Measurements from ENCODE around the gene GBGT1.

Gene GBGT1

GRCh38 chr9:133132174-133132573, 31.5 kb downstream of the GBGT1 start:
- Histone ChIP-seq H3K9me3 (ENCODE audit: low read length) (no peaks in the 10 kb centered on the region), H3F3A (ENCODE audit: insufficient read depth, low read length) (no peaks in the 10 kb centered on the region), H3K4me2 (ENCODE audit: low read length) (no peak overlapping the region), H3K36me3 (ENCODE audit: insufficient read depth, low read length) (no peaks in the 10 kb centered on the region; the same call in 1 of the 2 replicates), H3K4me1 (ENCODE audit: insufficient read depth, low read length, severe bottlenecking) (peaks cover 11% of the 10 kb centered on the region), H4K20me1 (ENCODE audit: insufficient read depth, low read length) (no peaks in the 10 kb centered on the region), H3K27ac (ENCODE audit: low read depth, low read length, poor library complexity, severe bottlenecking) (no peak overlapping the region), H3K9me2 (ENCODE audit: low read depth, low read length) (no peaks in the 10 kb centered on the region), H2AFZ (ENCODE audit: low read length) (no peak overlapping the region), H3K9ac (ENCODE audit: low read length) (no peak overlapping the region), H3K79me2 (ENCODE audit: insufficient read depth, low read length) (no peaks in the 10 kb centered on the region), H3K27me3 (ENCODE audit: insufficient read depth, low read length) (no peaks in the 10 kb centered on the region; the same call in 1 of the 2 replicates), H3K4me3 (ENCODE audit: low read depth, low read length, poor library complexity, severe bottlenecking) (no peak overlapping the region)
- no peak for TF ChIP-seq EZH2 (IDR thresholded peaks at IDR 0.05; ENCODE audit: borderline replicate concordance, low read length)
- TF ChIP-seq, protein P1, sequence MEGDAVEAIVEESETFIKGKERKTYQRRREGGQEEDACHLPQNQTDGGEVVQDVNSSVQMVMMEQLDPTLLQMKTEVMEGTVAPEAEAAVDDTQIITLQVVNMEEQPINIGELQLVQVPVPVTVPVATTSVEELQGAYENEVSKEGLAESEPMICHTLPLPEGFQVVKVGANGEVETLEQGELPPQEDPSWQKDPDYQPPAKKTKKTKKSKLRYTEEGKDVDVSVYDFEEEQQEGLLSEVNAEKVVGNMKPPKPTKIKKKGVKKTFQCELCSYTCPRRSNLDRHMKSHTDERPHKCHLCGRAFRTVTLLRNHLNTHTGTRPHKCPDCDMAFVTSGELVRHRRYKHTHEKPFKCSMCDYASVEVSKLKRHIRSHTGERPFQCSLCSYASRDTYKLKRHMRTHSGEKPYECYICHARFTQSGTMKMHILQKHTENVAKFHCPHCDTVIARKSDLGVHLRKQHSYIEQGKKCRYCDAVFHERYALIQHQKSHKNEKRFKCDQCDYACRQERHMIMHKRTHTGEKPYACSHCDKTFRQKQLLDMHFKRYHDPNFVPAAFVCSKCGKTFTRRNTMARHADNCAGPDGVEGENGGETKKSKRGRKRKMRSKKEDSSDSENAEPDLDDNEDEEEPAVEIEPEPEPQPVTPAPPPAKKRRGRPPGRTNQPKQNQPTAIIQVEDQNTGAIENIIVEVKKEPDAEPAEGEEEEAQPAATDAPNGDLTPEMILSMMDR (IDR thresholded peaks at IDR 0.05; ENCODE audit: low read length) = no peak

GRCh38 chr9:133131506-133131905, 32.2 kb downstream of the GBGT1 start:
- Histone ChIP-seq H3K27me3 (ENCODE audit: insufficient read depth, low read length) (no peaks in the 10 kb centered on the region; the same call in 1 of the 2 replicates), H3K4me3 (ENCODE audit: low read depth, low read length, poor library complexity, severe bottlenecking) (no peak overlapping the region), H3K27ac (ENCODE audit: low read depth, low read length, poor library complexity, severe bottlenecking) (no peak overlapping the region), H3K4me1 (ENCODE audit: insufficient read depth, low read length, severe bottlenecking) (peaks cover 14% of the 10 kb centered on the region), H3K36me3 (ENCODE audit: insufficient read depth, low read length) (no peaks in the 10 kb centered on the region; the same call in 1 of the 2 replicates), H3F3A (ENCODE audit: insufficient read depth, low read length) (no peaks in the 10 kb centered on the region), H3K79me2 (ENCODE audit: insufficient read depth, low read length) (no peaks in the 10 kb centered on the region), H4K20me1 (ENCODE audit: insufficient read depth, low read length) (no peaks in the 10 kb centered on the region), H2AFZ (ENCODE audit: low read length) (no peak overlapping the region), H3K9me2 (ENCODE audit: low read depth, low read length) (no peaks in the 10 kb centered on the region), H3K9me3 (ENCODE audit: low read length) (no peaks in the 10 kb centered on the region), H3K4me2 (ENCODE audit: low read length) (no peak overlapping the region), H3K9ac (ENCODE audit: low read length) (no peak overlapping the region)
- TF ChIP-seq, protein P1 (IDR thresholded peaks at IDR 0.05; ENCODE audit: low read length) = no peak
- TF ChIP-seq EZH2 (IDR thresholded peaks at IDR 0.05; ENCODE audit: borderline replicate concordance, low read length) = no peak

DNA sequence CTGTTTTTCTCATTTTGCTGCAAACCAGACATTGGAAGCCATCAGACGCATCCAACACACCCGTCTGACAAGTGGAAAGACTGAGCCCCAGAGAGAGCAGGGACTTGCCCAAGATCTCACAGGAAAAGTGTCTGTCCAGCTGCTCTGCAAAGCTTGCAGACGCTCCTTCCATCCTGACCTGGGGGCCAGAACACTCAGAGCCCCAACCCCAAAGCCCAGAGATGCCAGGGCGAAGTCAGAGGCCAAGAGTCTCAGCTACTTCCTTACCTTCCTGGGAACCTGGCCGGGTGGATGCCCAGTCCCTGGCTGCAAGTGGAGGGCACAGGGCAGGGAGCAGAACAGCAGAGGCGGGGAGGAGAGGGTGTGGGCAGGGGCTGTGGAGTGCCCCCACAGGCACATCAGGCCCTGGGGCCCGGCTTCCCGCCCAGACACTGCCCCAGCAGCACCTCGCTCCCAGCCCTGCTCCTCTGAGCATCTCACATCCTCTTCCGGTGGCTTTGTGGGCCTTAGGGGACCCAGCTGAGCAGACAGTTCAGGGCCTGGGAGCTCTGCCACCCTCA, 32.9 kb downstream of the GBGT1 start:
- no peaks in the 10 kb centered on the region for H3F3A ChIP-seq (ENCODE audit: insufficient read depth, low read length)
- H3K4me3 ChIP-seq (ENCODE audit: low read depth, low read length, poor library complexity, severe bottlenecking) = no peak overlapping the region
- no peaks in the 10 kb centered on the region for H4K20me1 ChIP-seq (ENCODE audit: insufficient read depth, low read length)
- no peak overlapping the region for H3K9ac ChIP-seq (ENCODE audit: low read length)
- H3K4me1 ChIP-seq (ENCODE audit: insufficient read depth, low read length, severe bottlenecking) = peaks cover 21% of the 10 kb centered on the region
- H3K27ac ChIP-seq (ENCODE audit: low read depth, low read length, poor library complexity, severe bottlenecking) = no peak overlapping the region
- no peak overlapping the region for H3K4me2 ChIP-seq (ENCODE audit: low read length)
- TF ChIP-seq, protein P1 (IDR thresholded peaks at IDR 0.05; ENCODE audit: low read length) = no peak
- no peak for TF ChIP-seq EZH2 (IDR thresholded peaks at IDR 0.05; ENCODE audit: borderline replicate concordance, low read length)
- H3K9me3 ChIP-seq (ENCODE audit: low read length) = no peaks in the 10 kb centered on the region
- H3K79me2 ChIP-seq (ENCODE audit: insufficient read depth, low read length) = no peaks in the 10 kb centered on the region
- H2AFZ ChIP-seq (ENCODE audit: low read length) = no peak overlapping the region
- H3K36me3 ChIP-seq (ENCODE audit: insufficient read depth, low read length) = no peaks in the 10 kb centered on the region; the same call in 1 of the 2 replicates
- no peaks in the 10 kb centered on the region for H3K9me2 ChIP-seq (ENCODE audit: low read depth, low read length)
- H3K27me3 ChIP-seq (ENCODE audit: insufficient read depth, low read length) = no peaks in the 10 kb centered on the region; the same call in 1 of the 2 replicates

Data from OCI-LY1 (cell line).